WI38 (cell line): ENCODE data around the gene NFKBIB.
"Not testable (repeated sequence)": the region's sequence is repeated elsewhere in the genome, so short reads cannot be mapped to it uniquely, and the experiment has no call there.

ENCODE experiments used
- H3K4me3 ChIP-seq: 2 replicates; pipeline ENCODE4 v1.5.1; 2011; ENCODE audit warnings: low read depth, mild to moderate bottlenecking, control low read depth, low read length
- TF ChIP-seq, protein P1 (sequence below): IDR thresholded peaks from 2 replicates; pipeline ENCODE4 v1.5.1; 2012; ENCODE audit warnings: low read depth, mild to moderate bottlenecking, control low read depth, low read length

NFKBIB gene

DNA sequence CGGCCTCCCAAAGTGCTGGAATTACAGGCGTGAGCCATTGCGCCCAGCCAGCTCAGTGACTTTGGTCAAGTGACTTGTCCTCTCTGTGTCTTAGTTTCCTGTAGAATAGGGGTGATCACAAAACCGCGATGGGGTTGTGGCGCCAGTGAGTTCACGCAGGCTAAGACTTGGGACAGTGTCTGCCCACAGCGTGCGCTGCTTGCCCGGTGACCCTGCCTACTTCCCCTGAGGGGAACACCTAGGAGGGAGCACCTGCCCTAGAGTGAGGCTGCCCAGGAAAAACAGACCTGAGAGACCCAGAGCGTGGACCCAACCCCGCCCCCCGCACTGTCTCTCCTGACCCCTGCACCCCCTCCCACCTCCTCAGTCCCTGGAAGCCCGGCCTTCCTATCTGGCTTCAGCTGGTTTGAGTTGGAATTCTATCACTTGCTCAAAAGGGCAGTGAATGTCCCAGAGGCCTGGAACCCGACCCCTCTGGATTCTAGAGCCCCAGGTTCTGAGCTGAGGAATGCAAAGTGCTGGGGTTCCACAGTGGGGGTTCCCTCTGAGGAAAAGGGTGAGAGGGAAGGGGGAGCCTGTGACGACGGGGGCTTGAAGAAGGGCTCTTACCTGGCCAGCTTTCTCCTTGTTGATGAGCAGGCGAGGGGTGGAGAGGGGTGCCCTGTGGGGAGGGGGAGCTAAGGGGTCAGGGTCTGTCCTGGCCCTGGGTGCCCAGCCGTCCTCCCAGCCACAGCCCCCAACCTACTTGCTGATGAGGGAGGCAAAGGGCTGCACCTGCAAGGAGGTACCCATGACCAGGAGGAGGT, 19.5 kb upstream of the NFKBIB start:
- TF ChIP-seq, protein P1, sequence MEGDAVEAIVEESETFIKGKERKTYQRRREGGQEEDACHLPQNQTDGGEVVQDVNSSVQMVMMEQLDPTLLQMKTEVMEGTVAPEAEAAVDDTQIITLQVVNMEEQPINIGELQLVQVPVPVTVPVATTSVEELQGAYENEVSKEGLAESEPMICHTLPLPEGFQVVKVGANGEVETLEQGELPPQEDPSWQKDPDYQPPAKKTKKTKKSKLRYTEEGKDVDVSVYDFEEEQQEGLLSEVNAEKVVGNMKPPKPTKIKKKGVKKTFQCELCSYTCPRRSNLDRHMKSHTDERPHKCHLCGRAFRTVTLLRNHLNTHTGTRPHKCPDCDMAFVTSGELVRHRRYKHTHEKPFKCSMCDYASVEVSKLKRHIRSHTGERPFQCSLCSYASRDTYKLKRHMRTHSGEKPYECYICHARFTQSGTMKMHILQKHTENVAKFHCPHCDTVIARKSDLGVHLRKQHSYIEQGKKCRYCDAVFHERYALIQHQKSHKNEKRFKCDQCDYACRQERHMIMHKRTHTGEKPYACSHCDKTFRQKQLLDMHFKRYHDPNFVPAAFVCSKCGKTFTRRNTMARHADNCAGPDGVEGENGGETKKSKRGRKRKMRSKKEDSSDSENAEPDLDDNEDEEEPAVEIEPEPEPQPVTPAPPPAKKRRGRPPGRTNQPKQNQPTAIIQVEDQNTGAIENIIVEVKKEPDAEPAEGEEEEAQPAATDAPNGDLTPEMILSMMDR: no peak
- no peak overlapping the region for H3K4me3 ChIP-seq

DNA sequence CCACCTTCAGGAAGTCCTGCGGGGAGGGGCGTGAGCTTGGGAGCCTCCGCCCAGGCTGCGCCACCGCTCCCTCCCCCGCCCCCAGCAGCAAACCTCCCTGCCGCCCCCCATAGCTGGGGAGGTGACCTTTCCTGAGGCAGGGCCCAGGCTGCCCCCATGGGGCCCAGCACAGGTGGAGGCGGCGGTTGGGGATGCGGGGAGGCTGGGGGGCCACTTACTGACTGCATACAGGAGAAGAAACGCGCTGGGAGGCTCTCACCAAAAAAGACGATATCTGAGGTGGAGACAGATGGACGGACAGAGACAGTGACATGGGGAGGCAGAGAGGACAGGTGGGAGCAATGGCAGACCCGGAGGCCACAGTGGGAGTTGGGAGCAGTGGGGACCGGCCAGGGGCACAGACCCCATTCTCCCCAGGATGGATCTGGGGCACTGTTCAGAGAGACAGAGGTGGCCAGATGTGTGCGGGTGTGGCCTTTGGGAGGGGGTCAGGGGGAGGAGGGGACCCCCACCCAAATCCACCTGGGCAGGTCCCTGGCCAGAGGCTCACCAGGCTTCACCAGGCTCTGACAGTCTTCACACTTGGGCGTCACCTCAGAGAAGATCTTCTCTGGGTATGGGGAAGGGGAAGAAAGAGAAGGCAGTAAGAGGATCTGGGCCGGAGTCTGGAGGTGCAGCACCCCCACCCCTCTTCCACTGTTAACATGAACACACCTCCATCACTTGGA, 18.7 kb upstream of the NFKBIB start:
- TF ChIP-seq, protein P1: no peak
- no peak overlapping the region for H3K4me3 ChIP-seq

DNA sequence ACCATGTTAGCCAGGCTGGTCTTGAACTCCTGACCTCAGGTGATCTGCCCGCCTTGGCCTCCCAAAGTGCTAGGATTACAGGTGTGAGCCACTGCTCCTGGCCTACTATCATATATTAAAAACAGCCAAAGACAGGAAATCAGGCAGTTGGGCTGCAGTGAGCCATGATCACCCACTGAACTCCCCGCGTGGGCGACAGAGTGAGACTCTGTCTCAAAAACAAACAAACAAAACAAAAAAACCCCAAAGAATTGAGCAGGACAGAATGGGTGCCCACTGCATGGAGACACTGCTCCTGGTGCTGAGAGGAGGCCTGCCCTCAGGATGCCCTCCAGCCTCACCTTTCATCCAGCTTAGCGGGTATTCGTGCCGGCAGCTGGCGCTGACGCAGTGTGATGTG, 16.5 kb upstream of the NFKBIB start:
- TF ChIP-seq, protein P1: no peak
- H3K4me3 ChIP-seq: no peak overlapping the region

DNA sequence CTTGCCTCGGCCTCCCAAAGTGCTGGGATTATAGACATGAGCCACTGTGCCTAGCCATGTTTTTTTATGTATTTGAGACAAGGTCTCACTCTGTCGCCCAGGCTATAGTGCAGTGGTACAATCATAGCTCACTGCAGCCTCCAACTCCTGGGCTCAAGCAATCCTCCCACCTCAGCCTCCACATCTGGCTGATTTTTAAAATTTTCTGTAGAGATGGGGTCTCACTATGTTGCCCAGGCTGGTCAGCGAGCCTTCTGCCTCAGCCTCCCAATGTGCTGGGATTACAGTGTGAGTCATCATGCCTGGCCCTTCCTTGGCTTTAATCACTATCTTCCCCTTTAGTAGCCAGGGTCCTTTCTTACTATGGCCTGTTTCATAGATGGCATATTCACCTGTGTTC, 15.1 kb upstream of the NFKBIB start:
- H3K4me3 ChIP-seq: not testable (repeated sequence)

DNA sequence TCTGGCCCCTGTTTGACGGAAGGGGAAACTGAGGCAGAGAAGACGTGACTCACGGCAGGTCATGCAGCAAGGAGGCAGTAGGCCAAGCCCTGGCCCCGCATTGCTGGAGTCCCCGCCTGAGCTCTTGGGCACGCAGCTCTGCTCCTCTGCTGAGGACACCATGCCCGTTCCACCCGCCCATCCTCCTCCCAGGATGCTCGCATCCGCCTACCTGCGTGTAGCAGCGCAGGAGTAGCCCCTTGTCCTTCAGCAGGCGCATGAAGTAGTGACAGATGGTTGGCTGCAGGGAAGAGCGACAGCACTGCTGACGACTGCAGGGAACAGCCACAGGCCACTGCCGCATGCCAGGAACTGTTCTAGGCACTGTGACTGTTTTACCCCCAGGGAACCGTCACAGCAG, 10.9 kb upstream of the NFKBIB start:
- TF ChIP-seq, protein P1: no peak
- no peak overlapping the region for H3K4me3 ChIP-seq

DNA sequence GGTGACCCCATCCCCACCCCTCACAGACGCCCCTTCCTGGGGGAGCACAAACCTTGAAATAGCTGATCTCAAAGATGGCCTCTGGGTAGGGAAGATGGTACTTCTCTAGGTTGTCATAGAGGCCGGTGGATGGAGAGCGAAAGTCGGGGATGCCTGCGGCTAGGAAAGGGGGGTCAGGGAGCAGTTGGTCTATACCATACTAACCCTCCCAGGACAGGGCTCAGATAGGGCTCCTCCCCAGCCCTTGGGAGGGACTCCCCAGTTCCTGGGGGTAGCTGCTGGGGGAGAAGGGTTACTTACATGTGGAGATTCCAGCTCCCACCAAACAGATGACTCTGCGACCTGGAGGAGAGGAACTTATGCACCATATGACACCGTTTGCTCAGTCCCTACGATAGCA, 10.0 kb upstream of the NFKBIB start:
- no peak overlapping the region for H3K4me3 ChIP-seq
- TF ChIP-seq, protein P1: no peak

DNA sequence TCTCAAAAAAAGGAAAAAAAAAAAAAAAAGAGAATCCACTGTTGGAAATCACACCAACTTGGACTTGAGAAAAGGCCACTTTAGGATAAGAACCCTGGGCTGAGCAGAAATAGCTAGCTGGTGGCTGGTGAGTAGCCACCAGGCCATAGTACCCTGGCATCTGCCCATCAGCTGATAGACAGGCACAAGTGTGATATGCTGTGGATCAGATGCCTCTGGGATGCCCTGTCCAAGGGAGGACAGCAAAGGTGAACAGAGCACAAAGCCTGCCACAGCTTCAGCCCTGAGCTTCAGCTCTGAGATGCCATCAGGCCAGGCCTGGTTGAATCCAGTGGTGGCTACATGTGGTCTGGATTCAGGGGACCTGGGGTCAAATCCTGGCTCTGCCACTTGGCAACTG, 9.1 kb upstream of the NFKBIB start:
- TF ChIP-seq, protein P1: no peak
- H3K4me3 ChIP-seq: no peak overlapping the region
